HepG2 (cell line): ENCODE data around the gene GADD45B. TPM values are rescaled to one million over a fixed set of nuclear protein-coding genes. Genes with fewer than 3 reads are reported as not detected.
A peak's percentile ranks its signal among the peaks of the same experiment; 100 is the strongest.

Experiments
- BORCS8-MEF2B ChIP-seq: sonication (generic); formaldehyde crosslinking; IDR thresholded peaks from 2 replicates; pipeline ENCODE4 v1.8.0; 2022; ENCODE audit warnings: mild to moderate bottlenecking, missing genetic modification reagents
- GATA4 ChIP-seq: sonication (generic); IDR thresholded peaks from 2 replicates; pipeline ENCODE4 v1.6.1; 2016; ENCODE audit warnings: antibody characterized with exemption, low read depth, borderline replicate concordance
- GATAD1 ChIP-seq: IDR thresholded peaks from 2 replicates; pipeline ENCODE4 v1.6.1; 2016; ENCODE audit warnings: missing genetic modification reagents, missing compliant biosample characterization
- HMG20B ChIP-seq: conservative IDR thresholded peaks from 2 replicates; pipeline ENCODE4 v1.6.1; 2016; ENCODE audit warnings: missing genetic modification reagents, missing compliant biosample characterization
- HNRNPL ChIP-seq: fragments of 200-400 bp; formaldehyde crosslinking; IDR thresholded peaks from 2 replicates; pipeline ENCODE4 v1.6.1; 2017; ENCODE audit warnings: mild to moderate bottlenecking, low read depth, low read length
- NFE2 ChIP-seq: sonication (generic); formaldehyde crosslinking; IDR thresholded peaks from 2 replicates; pipeline ENCODE4 v1.4.0; 2020; ENCODE audit warnings: missing genetic modification reagents
- POLR2A ChIP-seq, 2 experiments: IDR thresholded peaks; 2 replicates each; pipeline ENCODE4 v1.6.1; 2011; ENCODE audit warnings: low read depth in 2 of 2, low read length in 2 of 2, mild to moderate bottlenecking in 1 of 2, moderate library complexity in 1 of 2; ENCODE audit not compliant: insufficient read depth in 1 of 2
- RFX5 ChIP-seq: IDR thresholded peaks from 2 replicates; pipeline ENCODE4 v1.6.1; 2011; ENCODE audit warnings: low read depth, low read length, improper control_type of control experiment
- SAFB2 ChIP-seq: sonication (generic); formaldehyde crosslinking; IDR thresholded peaks from 2 replicates; pipeline ENCODE4 v1.5.1; 2020; ENCODE audit warnings: missing genetic modification reagents, low read depth, mild to moderate bottlenecking, borderline replicate concordance
- SMAD3 ChIP-seq: sonication (generic); formaldehyde crosslinking; IDR thresholded peaks from 2 replicates; pipeline ENCODE4 v1.4.0; 2020; ENCODE audit warnings: missing genetic modification reagents
- SRF ChIP-seq: IDR thresholded peaks from 2 replicates; pipeline ENCODE4 v1.6.1; 2011; ENCODE audit warnings: mild to moderate bottlenecking, low read depth, low read length, moderate library complexity
- THAP8 ChIP-seq: sonication (generic); formaldehyde crosslinking; IDR thresholded peaks from 2 replicates; pipeline ENCODE4 v1.5.1; 2020; ENCODE audit warnings: missing genetic modification reagents, mild to moderate bottlenecking, borderline replicate concordance
- TSC22D2 ChIP-seq: sonication (generic); formaldehyde crosslinking; IDR thresholded peaks from 2 replicates; pipeline ENCODE4 v1.5.1; 2020; ENCODE audit warnings: missing genetic modification reagents, mild to moderate bottlenecking, borderline replicate concordance
- ZBTB38 ChIP-seq: sonication (generic); formaldehyde crosslinking; IDR thresholded peaks from 2 replicates; pipeline ENCODE4 v1.5.1; 2020; ENCODE audit warnings: mild to moderate bottlenecking, missing genetic modification reagents
- ZFP62 ChIP-seq: sonication (generic); formaldehyde crosslinking; IDR thresholded peaks from 2 replicates; pipeline ENCODE4 v1.4.0; 2020; ENCODE audit warnings: missing genetic modification reagents
- ZNF160 ChIP-seq: sonication (generic); formaldehyde crosslinking; IDR thresholded peaks from 2 replicates; pipeline ENCODE4 v1.8.0; 2022; ENCODE audit warnings: mild to moderate bottlenecking, inconsistent platforms, missing genetic modification reagents
- ZNF230 ChIP-seq: sonication (generic); formaldehyde crosslinking; IDR thresholded peaks from 2 replicates; pipeline ENCODE4 v1.4.0; 2020; ENCODE audit warnings: mild to moderate bottlenecking, missing genetic modification reagents
- ZNF496 ChIP-seq: sonication (generic); formaldehyde crosslinking; IDR thresholded peaks from 2 replicates; pipeline ENCODE4 v1.8.1; 2023; ENCODE audit warnings: mild to moderate bottlenecking, moderate library complexity, missing genetic modification reagents; ENCODE audit not compliant: insufficient replicate concordance
- ZNF557 ChIP-seq: sonication (generic); formaldehyde crosslinking; IDR thresholded peaks from 2 replicates; pipeline ENCODE4 v1.4.0; 2020; ENCODE audit warnings: missing genetic modification reagents
- ZNF75D ChIP-seq: sonication (generic); formaldehyde crosslinking; IDR thresholded peaks from 2 replicates; pipeline ENCODE4 v1.8.1; 2023; ENCODE audit warnings: missing genetic modification reagents, mild to moderate bottlenecking, borderline replicate concordance
- ZNF788 ChIP-seq: sonication (generic); formaldehyde crosslinking; IDR thresholded peaks from 2 replicates; pipeline ENCODE4 v1.5.0; 2020; ENCODE audit warnings: mild to moderate bottlenecking, missing genetic modification reagents, borderline replicate concordance
- ZNF792 ChIP-seq: IDR thresholded peaks from 2 replicates; pipeline ENCODE4 v1.6.1; 2016
- ZNF83 ChIP-seq: sonication (generic); formaldehyde crosslinking; IDR thresholded peaks from 2 replicates; pipeline ENCODE4 v1.4.0; 2020; ENCODE audit warnings: missing genetic modification reagents, mild to moderate bottlenecking, borderline replicate concordance
- polyA plus RNA-seq, 8 experiments: library from polyadenylated mRNA; depleted of rRNA in 3 of 8; stranded (reverse) in 7 of 8; unstranded in 1 of 8; fragments of >200 nt; fragmentation: Illumina TruSeq in 4 of 8; extraction: Trizol in 4 of 8; gene quantifications; 2 replicates each; pipeline versions ENCODE4 v1.2.1 to v1.2.3, GENCODE V29; 2011 to 2016; ENCODE audit warnings: low read depth in 4 of 8, missing spikeins in 1 of 8, mixed read lengths in 1 of 8; ENCODE audit not compliant: insufficient read depth in 1 of 8
- total RNA-seq, 5 experiments: library from RNA; depleted of rRNA; stranded (reverse); fragments of >200 nt; fragmentation: Illumina TruSeq; extraction: Trizol; gene quantifications; 2 replicates each; pipeline ENCODE4 v1.2.3, GENCODE V29; 2016; ENCODE audit warnings: low read depth in 1 of 5
- TF ChIP-seq, protein P1 (sequence below): sonication (generic); formaldehyde crosslinking; IDR thresholded peaks from 2 replicates; pipeline ENCODE4 v1.4.0; 2020; ENCODE audit warnings: missing genetic modification reagents
- TF ChIP-seq, protein P2 (sequence below): fragments of 450-650 bp; IDR thresholded peaks from 2 replicates; pipeline ENCODE4 v1.6.1; 2016
- TF ChIP-seq, protein P3 (sequence below): sonication (generic); formaldehyde crosslinking; IDR thresholded peaks from 2 replicates; pipeline ENCODE4 v1.4.0; 2020; ENCODE audit warnings: missing genetic modification reagents
- TF ChIP-seq, protein P4 (sequence below): sonication (generic); formaldehyde crosslinking; IDR thresholded peaks from 2 replicates; pipeline ENCODE4 v1.4.0; 2020; ENCODE audit warnings: mild to moderate bottlenecking, missing genetic modification reagents

GADD45B gene
- total and polyA plus RNA-seq, 2 of the 13 experiments (the other 11 are each of a cell fraction or from before 2014, with no cell fraction given) = 4.6 to 34.1 TPM

- TF ChIP-seq ZBTB38 = 0 out of 2 replicates have a peak, but pooled peaks have one; percentile 2
- TF ChIP-seq, protein P1, sequence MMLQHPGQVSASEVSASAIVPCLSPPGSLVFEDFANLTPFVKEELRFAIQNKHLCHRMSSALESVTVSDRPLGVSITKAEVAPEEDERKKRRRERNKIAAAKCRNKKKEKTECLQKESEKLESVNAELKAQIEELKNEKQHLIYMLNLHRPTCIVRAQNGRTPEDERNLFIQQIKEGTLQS (CRISPR knock-in tag) = 0 out of 2 replicates have a peak, but pooled peaks have one; percentile 8
- TF ChIP-seq SAFB2 = peak; percentile 71
- no peak for TF ChIP-seq HNRNPL
- TF ChIP-seq, protein P2, sequence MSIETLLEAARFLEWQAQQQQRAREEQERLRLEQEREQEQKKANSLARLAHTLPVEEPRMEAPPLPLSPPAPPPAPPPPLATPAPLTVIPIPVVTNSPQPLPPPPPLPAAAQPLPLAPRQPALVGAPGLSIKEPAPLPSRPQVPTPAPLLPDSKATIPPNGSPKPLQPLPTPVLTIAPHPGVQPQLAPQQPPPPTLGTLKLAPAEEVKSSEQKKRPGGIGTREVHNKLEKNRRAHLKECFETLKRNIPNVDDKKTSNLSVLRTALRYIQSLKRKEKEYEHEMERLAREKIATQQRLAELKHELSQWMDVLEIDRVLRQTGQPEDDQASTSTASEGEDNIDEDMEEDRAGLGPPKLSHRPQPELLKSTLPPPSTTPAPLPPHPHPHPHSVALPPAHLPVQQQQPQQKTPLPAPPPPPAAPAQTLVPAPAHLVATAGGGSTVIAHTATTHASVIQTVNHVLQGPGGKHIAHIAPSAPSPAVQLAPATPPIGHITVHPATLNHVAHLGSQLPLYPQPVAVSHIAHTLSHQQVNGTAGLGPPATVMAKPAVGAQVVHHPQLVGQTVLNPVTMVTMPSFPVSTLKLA = peak; percentile 70; the same call in 1 of the 2 replicates
- TF ChIP-seq BORCS8-MEF2B (CRISPR knock-in tag) = 0 out of 2 replicates have a peak, but pooled peaks have one; percentile 19
- TF ChIP-seq TSC22D2 = no peak; the same call in 1 of the 2 replicates
- no peak; the same call in 1 of the 2 replicates for TF ChIP-seq ZNF230 (CRISPR knock-in tag)
- TF ChIP-seq, protein P3, sequence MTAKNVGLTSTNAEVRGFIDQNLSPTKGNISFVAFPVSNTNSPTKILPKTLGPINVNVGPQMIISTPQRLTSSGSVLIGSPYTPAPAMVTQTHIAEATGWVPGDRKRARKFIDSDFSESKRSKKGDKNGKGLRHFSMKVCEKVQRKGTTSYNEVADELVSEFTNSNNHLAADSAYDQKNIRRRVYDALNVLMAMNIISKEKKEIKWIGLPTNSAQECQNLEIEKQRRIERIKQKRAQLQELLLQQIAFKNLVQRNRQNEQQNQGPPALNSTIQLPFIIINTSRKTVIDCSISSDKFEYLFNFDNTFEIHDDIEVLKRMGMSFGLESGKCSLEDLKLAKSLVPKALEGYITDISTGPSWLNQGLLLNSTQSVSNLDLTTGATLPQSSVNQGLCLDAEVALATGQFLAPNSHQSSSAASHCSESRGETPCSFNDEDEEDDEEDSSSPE (CRISPR knock-in tag) = peak; percentile 52; the same call in 1 of the 2 replicates
- no peak for TF ChIP-seq ZNF83
- TF ChIP-seq ZNF557 (CRISPR knock-in tag) = no peak
- no peak for TF ChIP-seq NFE2 (CRISPR knock-in tag)
- 0 out of 2 replicates have a peak, but pooled peaks have one; percentile 27 for TF ChIP-seq ZNF160 (CRISPR knock-in tag)
- peak; percentile 69; the same call in 1 of the 2 replicates for TF ChIP-seq ZFP62 (CRISPR knock-in tag)
- no peak for TF ChIP-seq GATA4
- 0 out of 2 replicates have a peak, but pooled peaks have one; percentile 52 for TF ChIP-seq SRF
- peak; percentile 66; the same call in 1 of the 2 replicates for TF ChIP-seq HMG20B
- TF ChIP-seq GATAD1 = peak; percentile 95
- 0 out of 2 replicates have a peak, but pooled peaks have one; percentile 54 for TF ChIP-seq RFX5
- no peak for TF ChIP-seq ZNF75D (CRISPR knock-in tag)
- TF ChIP-seq POLR2A (IDR thresholded peaks at IDR 0.05; ENCODE audit: insufficient read depth in 1 of 2, low read depth in 2 of 2, low read length in 2 of 2) = peak; percentile 76 to 78; a peak in 3 of 4 replicates
- TF ChIP-seq THAP8 (CRISPR knock-in tag) = no peak; the same call in 1 of the 2 replicates
- TF ChIP-seq, protein P4, sequence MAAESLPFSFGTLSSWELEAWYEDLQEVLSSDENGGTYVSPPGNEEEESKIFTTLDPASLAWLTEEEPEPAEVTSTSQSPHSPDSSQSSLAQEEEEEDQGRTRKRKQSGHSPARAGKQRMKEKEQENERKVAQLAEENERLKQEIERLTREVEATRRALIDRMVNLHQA = no peak
- TF ChIP-seq ZNF792 = peak; percentile 76; the same call in 1 of the 2 replicates
- peak; percentile 70 for TF ChIP-seq SMAD3
- peak; percentile 92; the same call in 1 of the 2 replicates for TF ChIP-seq ZNF788
- TF ChIP-seq ZNF496 (CRISPR knock-in tag) = no peak
These were observed 48.3 kb upstream of the GADD45B start, which contains the start of gene TIMM13 (continued) for GRCh38 chr19:2427429-2428320.
